CMK (cell line): Measurements from ENCODE around the gene GDI1.

ENCODE experiments used
- DNase-seq: peaks from one replicate; pipeline ENCODE4 v3.0.0-alpha.2; 2010; ENCODE audit warnings: low read depth

GDI1 gene

GRCh38 chrX:154437971-154438893 is 1.3 kb downstream of the GDI1 start:
- DNase-seq = no peak

- no peak for DNase-seq
These were observed 2.9 kb downstream of the GDI1 start for GRCh38 chrX:154439841-154440240.

GRCh38 chrX:154440623-154441357 is 3.8 kb downstream of the GDI1 start:
- no peak for DNase-seq

- DNase-seq = no peak
These were observed 4.6 kb downstream of the GDI1 start for GRCh38 chrX:154441564-154441963.

DNA sequence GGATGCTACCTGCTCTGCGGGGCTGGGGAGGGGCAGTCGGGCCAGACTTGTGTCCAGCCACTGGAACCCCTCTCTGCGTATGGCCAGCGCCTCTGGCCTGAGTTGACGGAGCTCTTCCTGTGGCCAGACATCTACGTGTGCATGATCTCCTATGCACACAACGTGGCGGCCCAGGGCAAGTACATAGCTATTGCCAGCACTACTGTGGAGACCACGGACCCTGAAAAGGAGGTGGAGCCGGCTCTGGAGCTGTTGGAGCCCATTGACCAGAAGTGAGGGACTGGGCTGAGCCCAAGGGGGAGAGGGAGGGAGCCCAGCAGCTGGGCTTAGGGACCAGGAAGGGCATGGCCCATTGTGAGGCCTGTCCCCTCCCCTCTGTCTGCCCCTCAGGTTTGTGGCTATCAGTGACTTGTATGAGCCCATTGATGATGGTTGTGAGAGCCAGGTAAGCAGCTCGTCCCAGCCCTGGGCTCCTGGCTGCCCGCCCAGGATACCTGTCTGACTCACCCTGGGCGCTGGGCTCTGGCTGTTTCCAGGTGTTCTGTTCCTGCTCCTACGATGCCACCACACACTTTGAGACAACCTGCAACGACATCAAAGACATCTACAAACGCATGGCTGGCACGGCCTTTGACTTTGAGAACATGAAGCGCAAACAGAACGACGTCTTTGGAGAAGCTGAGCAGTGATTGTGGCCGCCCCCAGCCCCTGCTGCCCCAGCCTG is 5.2 kb downstream of the GDI1 start:
- no peak for DNase-seq

- no peak for DNase-seq
These were observed 6.5 kb downstream of the GDI1 start for GRCh38 chrX:154443479-154443910.

GRCh38 chrX:154443992-154444754 is 7.2 kb downstream of the GDI1 start, which contains the start of gene FAM50A:
Gene FAM50A, plus strand, starts transcription at chrX:154444141. Its CDS starts 95 bp downstream, at chrX:154444236.
- DNase-seq = no peak

DNA sequence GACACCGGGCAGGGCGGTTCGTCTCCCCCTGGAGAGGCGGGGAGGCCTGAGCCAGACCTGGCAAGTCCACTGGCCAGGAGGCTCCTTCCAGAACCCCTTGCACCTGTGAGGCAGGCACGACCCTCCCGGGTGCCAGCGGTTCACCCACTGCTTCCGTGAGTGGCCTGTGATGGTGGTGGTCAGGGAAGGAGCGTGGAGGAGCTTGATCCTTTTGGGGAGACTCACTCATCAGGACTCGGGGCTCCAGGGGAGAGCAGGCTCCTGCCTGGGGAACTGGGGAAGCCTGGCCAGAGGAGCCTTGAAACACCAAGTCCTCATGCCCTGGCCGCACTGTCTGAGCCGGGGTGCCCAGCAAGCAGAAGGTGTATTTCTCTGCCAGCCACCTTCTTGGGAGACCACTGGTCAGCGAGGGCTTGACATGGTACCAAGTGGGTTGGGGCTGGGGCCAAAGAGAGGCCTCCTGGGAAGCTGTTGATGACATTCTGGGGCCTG is 7.8 kb downstream of the GDI1 start:
- DNase-seq = no peak

GRCh38 chrX:154445776-154446175 is 8.8 kb downstream of the GDI1 start:
- no peak for DNase-seq

- DNase-seq = no peak
These were observed 9.5 kb downstream of the GDI1 start for GRCh38 chrX:154446430-154446829.

DNA sequence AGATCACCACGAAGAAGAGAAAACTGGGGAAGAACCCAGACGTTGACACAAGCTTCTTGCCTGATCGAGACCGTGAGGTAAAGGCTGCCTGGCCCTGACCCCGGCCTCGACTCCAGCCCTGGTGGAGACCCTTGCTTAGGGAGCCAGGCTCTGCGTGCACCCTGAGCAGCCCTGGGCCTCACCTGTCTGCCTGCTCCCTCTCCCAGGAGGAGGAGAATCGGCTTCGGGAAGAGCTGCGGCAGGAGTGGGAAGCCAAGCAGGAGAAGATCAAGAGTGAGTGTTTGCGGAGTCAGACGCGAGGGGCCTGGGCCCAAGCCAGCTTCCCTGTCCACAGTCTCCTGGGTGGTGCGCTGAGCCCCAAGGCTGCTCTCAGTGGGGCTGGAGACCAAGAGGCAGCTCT is 11.5 kb downstream of the GDI1 start:
- no peak for DNase-seq

DNA sequence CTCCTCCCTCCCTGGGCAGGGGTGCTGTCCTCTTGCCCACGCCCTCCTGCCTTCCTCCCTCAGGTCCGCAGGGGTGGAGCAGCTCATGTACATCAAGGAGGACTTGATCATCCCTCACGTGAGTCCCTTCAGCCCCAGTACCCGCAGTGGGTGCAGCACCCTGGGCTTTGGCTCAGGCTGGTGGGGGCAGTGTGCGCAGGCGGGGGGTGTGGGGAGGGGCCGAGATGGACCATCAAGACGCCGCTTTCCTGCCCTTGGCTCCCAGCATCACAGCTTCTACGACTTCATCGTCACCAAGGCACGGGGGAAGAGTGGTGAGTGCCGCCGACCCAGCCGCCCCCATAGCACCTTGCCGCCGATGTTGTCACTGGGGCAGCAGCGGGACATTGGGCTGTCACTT is 12.7 kb downstream of the GDI1 start:
- DNase-seq = no peak

DNA sequence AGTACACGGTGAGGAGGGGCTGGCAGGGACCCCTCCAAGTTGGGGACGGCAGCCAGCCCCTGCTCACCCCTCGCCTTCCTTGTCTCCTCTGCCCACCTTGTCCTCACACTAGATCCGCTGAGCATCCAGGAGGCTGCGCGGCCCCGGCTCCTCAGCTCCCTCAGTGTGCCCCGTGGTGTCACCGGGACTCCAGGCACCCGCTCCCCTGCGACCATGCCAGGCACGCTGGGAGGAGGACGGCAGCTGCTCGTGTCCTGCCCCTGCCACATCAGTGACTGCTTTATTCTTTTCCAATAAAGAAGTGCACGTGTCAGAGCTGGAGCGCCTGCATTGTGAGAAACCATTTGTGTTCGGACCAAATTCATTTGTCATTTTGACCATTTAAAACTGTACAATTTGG is 13.4 kb downstream of the GDI1 start:
- DNase-seq = no peak

DNA sequence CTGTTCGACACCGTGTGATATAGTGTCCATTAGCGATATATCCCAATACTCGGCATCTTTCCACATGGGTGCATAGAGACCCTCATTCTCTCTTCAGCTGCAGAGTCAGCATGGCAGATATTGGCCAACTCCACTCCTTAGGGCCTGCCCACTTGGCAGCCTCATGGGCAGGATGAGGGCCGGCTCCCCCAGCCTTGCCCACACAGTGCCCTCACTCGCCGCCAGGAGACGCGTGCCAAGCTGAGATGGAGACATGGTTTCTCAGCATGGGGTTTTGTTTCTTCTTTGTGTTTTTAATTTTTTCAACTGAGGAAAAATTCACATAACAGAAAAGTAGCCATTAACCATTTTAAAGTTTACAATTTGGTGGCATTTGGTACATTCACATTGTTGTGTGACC is 15.9 kb downstream of the GDI1 start:
- DNase-seq = no peak

DNA sequence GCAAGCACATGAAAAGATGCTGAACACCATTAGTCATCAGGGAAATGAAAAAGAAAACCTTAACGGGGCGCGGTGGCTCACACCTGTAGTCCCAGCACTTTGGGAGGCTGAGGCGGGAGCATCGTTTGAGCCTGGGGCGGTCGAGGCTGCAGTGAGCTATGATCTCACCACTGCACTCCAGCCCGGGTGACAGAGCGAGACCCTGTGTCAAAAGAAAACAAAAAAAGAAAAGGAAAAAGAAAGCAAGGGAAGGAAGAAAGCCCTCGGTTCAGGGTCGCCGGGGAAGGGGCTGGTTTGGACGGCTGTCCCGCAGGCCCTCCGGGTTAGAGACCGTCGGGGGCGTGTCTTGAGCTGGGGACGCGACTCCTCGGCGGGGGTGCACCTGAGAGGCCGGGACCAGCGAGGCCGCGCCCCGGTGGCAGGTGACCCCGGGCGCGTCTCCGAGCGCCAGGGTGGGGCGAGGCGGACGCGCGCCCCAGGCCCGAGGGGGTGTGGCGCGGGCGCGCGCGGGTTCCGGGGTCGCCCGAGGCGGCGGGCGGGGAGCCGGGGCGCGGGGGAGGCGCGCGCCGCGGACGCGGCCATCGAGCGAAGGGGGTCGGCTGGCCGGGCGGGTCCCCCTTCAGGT is 20.6 kb downstream of the GDI1 start:
- no peak for DNase-seq

DNA sequence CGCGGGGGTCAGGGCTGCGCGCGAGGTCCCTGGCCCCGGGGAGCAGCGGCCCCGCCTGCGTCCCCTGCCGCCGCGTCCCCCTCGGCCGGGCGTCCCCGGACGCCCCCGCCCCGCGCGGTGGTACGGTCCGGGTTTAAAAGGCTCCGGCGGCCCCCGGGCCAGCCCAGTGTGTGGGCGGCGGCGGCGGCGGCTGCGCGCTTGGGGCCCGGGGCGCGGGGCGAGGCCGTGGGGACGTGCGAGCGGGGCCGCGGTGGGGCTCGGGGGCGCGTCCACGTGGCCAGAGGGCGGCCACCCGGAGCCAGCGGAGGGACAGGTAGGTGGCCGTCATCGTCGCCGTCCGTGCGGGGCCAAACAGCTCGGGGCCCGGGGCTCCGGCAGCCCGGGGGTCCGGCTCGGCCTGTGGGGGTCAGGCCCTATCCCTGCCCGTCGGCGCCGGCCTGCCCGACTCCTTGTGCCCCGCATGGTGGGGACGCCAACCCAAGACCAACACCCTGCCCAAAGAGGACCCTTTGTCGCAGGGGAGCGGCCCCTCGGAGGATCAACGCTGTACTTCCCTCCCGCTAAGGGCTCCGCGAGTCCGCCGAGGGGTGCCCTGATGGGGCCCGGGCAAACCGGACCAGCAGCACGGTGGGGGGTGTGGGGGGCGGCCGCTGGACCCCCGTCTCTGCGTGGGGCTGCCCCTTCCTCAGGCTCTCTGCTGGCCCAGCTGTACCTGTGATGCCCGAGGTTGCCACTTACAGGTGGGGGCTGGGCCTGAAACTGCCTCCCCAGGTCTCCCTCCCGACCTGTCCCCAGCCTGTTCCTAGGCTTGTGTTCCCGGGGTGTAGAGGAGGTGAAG is 21.4 kb downstream of the GDI1 start, which contains the start of gene PLXNA3:
PLXNA3 (plus strand) TSS at position 166 of the 838 bp plus-strand sequence. CDS start 1,903 bp downstream, outside the sequence.
- no peak for DNase-seq

- DNase-seq = no peak
These were observed 22.2 kb downstream of the GDI1 start for GRCh38 chrX:154458954-154459778.

- no peak for DNase-seq
These were observed 22.9 kb downstream of the GDI1 start for GRCh38 chrX:154459832-154460231.

DNA sequence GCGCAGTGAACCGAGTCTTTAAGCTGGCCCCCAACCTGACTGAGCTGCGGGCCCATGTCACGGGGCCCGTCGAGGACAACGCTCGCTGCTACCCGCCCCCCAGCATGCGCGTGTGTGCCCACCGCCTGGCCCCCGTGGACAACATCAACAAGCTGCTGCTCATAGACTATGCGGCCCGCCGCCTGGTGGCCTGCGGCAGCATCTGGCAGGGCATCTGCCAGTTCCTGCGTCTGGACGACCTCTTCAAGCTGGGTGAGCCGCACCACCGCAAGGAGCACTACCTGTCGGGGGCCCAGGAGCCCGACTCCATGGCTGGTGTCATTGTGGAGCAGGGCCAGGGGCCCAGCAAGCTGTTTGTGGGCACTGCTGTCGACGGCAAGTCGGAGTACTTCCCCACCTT is 23.4 kb downstream of the GDI1 start:
- DNase-seq = no peak
